HepG2 (cell line): ENCODE data around the gene DNAJC4. TPM values are rescaled to one million over a fixed set of nuclear protein-coding genes. Genes with fewer than 3 reads are reported as not detected.

Experiments
- CHD4 ChIP-seq: fragments of 200-600 bp; sonication (generic); IDR thresholded peaks from 2 replicates; pipeline ENCODE4 v1.7.0; 2017; ENCODE audit warnings: mild to moderate bottlenecking, low read length, borderline replicate concordance
- GFI1 ChIP-seq: sonication (generic); formaldehyde crosslinking; IDR thresholded peaks from 2 replicates; pipeline ENCODE4 v1.5.0; 2020; ENCODE audit warnings: missing genetic modification reagents, mild to moderate bottlenecking, borderline replicate concordance
- IRX3 ChIP-seq: sonication (generic); formaldehyde crosslinking; IDR thresholded peaks from 2 replicates; pipeline ENCODE4 v1.8.1; 2023; ENCODE audit warnings: mild to moderate bottlenecking, low read depth, missing genetic modification reagents, borderline replicate concordance
- NCOA1 ChIP-seq: sonication (generic); formaldehyde crosslinking; IDR thresholded peaks from 2 replicates; pipeline ENCODE4 v1.9.0; 2021; ENCODE audit warnings: missing genetic modification reagents
- NFYB ChIP-seq: sonication (generic); formaldehyde crosslinking; IDR thresholded peaks from 2 replicates; pipeline ENCODE4 v1.4.0; 2020; ENCODE audit warnings: missing genetic modification reagents
- PAWR ChIP-seq: sonication (generic); formaldehyde crosslinking; IDR thresholded peaks from 2 replicates; pipeline ENCODE4 v1.4.0; 2020; ENCODE audit warnings: missing genetic modification reagents, mild to moderate bottlenecking, borderline replicate concordance
- PTBP1 ChIP-seq: fragments of 200-400 bp; formaldehyde crosslinking; IDR thresholded peaks from 2 replicates; pipeline ENCODE4 v1.6.1; 2018; ENCODE audit warnings: low read length, low read depth; ENCODE audit not compliant: poor library complexity, severe bottlenecking
- RAD51 ChIP-seq: fragments of 450-650 bp; IDR thresholded peaks from 2 replicates; pipeline ENCODE4 v1.6.1; 2016; ENCODE audit warnings: borderline replicate concordance
- RBAK ChIP-seq: sonication (generic); formaldehyde crosslinking; IDR thresholded peaks from 2 replicates; pipeline ENCODE4 v1.5.1; 2020; ENCODE audit warnings: mild to moderate bottlenecking, missing genetic modification reagents
- RBFOX2 ChIP-seq: fragments of 200-400 bp; formaldehyde crosslinking; IDR thresholded peaks from 2 replicates; pipeline ENCODE4 v1.6.1; 2017; ENCODE audit warnings: low read depth, mild to moderate bottlenecking, low read length
- SMARCE1 ChIP-seq: fragments of 450-650 bp; IDR thresholded peaks from 2 replicates; pipeline ENCODE4 v1.6.1; 2017; ENCODE audit warnings: borderline replicate concordance
- SUZ12 ChIP-seq: fragments of 150-350 bp; IDR thresholded peaks from 2 replicates; pipeline ENCODE4 v1.6.1; 2014; ENCODE audit warnings: low read depth, low read length
- TAF15 ChIP-seq: fragments of 200-400 bp; formaldehyde crosslinking; IDR thresholded peaks from one replicate; pipeline ENCODE4 v1.6.1; 2018; ENCODE audit warnings: mild to moderate bottlenecking, low read depth, low read length; ENCODE audit not compliant: poor library complexity, severe bottlenecking
- TCF12 ChIP-seq, 2 experiments: fragments of 450-650 bp in 1 of 2; sonication (generic) in 1 of 2; formaldehyde crosslinking in 1 of 2; IDR thresholded peaks; 2 replicates each; pipeline versions ENCODE4 v1.6.1 to v1.8.0; 2017 to 2022; ENCODE audit warnings: antibody characterized with exemption in 1 of 2, mild to moderate bottlenecking in 1 of 2, missing genetic modification reagents in 1 of 2, moderate library complexity in 1 of 2
- TGIF2 ChIP-seq: IDR thresholded peaks from 2 replicates; pipeline ENCODE4 v1.6.1; 2016; ENCODE audit warnings: control low read depth, missing compliant biosample characterization
- TOE1 ChIP-seq: sonication (generic); formaldehyde crosslinking; IDR thresholded peaks from 2 replicates; pipeline ENCODE4 v1.4.0; 2020; ENCODE audit warnings: mild to moderate bottlenecking, missing genetic modification reagents
- U2AF2 ChIP-seq: fragments of 200-400 bp; formaldehyde crosslinking; IDR thresholded peaks from 2 replicates; pipeline ENCODE4 v1.6.1; 2017; ENCODE audit warnings: low read depth, mild to moderate bottlenecking, low read length
- ZFAT ChIP-seq: sonication (generic); formaldehyde crosslinking; conservative IDR thresholded peaks from 2 replicates; pipeline ENCODE4 v1.8.1; 2023; ENCODE audit warnings: missing genetic modification reagents, inconsistent platforms
- ZFP62 ChIP-seq: sonication (generic); formaldehyde crosslinking; IDR thresholded peaks from 2 replicates; pipeline ENCODE4 v1.4.0; 2020; ENCODE audit warnings: missing genetic modification reagents
- ZMAT5 ChIP-seq: sonication (generic); formaldehyde crosslinking; IDR thresholded peaks from 2 replicates; pipeline ENCODE4 v1.5.0; 2020; ENCODE audit warnings: mild to moderate bottlenecking, low read depth, missing genetic modification reagents, borderline replicate concordance
- ZNF530 ChIP-seq: sonication (generic); formaldehyde crosslinking; IDR thresholded peaks from 2 replicates; pipeline ENCODE4 v1.5.0; 2020; ENCODE audit warnings: low read depth, mild to moderate bottlenecking, missing genetic modification reagents
- ZNF772 ChIP-seq: sonication (generic); formaldehyde crosslinking; IDR thresholded peaks from 2 replicates; pipeline ENCODE4 v1.5.0; 2020; ENCODE audit warnings: mild to moderate bottlenecking, missing genetic modification reagents
- ZNF776 ChIP-seq: sonication (generic); formaldehyde crosslinking; IDR thresholded peaks from 2 replicates; pipeline ENCODE4 v1.4.0; 2020; ENCODE audit warnings: mild to moderate bottlenecking, missing genetic modification reagents
- polyA plus RNA-seq, 8 experiments: library from polyadenylated mRNA; depleted of rRNA in 3 of 8; stranded (reverse) in 7 of 8; unstranded in 1 of 8; fragments of >200 nt; fragmentation: Illumina TruSeq in 4 of 8; extraction: Trizol in 4 of 8; gene quantifications; 2 replicates each; pipeline versions ENCODE4 v1.2.1 to v1.2.3, GENCODE V29; 2011 to 2016; ENCODE audit warnings: low read depth in 4 of 8, missing spikeins in 1 of 8, mixed read lengths in 1 of 8; ENCODE audit not compliant: insufficient read depth in 1 of 8
- total RNA-seq, 5 experiments: library from RNA; depleted of rRNA; stranded (reverse); fragments of >200 nt; fragmentation: Illumina TruSeq; extraction: Trizol; gene quantifications; 2 replicates each; pipeline ENCODE4 v1.2.3, GENCODE V29; 2016; ENCODE audit warnings: low read depth in 1 of 5
- TF ChIP-seq, protein P1 (sequence below): sonication (generic); formaldehyde crosslinking; IDR thresholded peaks from 2 replicates; pipeline ENCODE4 v1.5.0; 2020; ENCODE audit warnings: mild to moderate bottlenecking, missing genetic modification reagents, moderate library complexity
- TF ChIP-seq, protein P2 (sequence below): sonication (generic); formaldehyde crosslinking; IDR thresholded peaks from 2 replicates; pipeline ENCODE4 v1.8.0; 2022; ENCODE audit warnings: missing genetic modification reagents, low read depth, mild to moderate bottlenecking, borderline replicate concordance
- TF ChIP-seq, protein P3 (sequence below): sonication (generic); formaldehyde crosslinking; conservative IDR thresholded peaks from 2 replicates; pipeline ENCODE4 v1.4.0; 2020; ENCODE audit warnings: missing genetic modification reagents
- TF ChIP-seq, protein P4 (sequence below): sonication (generic); formaldehyde crosslinking; IDR thresholded peaks from 2 replicates; pipeline ENCODE4 v1.4.0; 2020; ENCODE audit warnings: mild to moderate bottlenecking, missing genetic modification reagents

The DNAJC4 gene
- total and polyA plus RNA-seq, 2 of the 13 experiments (the other 11 are each of a cell fraction or from before 2014, with no cell fraction given): 10.3 to 60.8 TPM

DNA sequence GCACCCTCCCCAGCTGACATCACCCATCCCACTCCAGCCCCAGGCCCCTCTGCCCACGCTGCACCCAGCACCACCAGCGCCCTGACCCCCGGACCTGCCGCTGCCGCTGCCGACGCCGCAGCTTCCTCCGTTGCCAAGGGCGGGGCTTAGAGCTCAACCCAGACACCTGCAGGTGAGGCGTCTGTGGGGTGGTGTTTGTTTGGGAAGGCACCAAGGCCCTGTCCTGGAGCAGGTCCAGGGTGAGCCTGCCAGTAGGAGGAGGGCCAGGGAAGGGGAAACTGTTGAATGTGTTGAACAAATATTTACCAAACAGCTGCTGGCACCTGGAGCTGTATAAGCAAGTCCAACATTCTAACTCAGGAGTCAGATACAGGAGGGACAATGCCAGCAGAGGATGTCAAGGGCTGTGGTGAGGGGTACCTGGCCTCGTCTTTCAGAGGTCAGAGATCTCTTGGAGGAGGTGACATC is 7.2 kb downstream of the DNAJC4 start (continued):
- TF ChIP-seq TGIF2 (CRISPR knock-in tag) (0 out of 2 replicates have a peak, but pooled peaks have one; percentile 34), TAF15 (no peak), IRX3 (CRISPR knock-in tag) (no peak), GFI1 (CRISPR knock-in tag) (no peak), SUZ12 (no peak), ZMAT5 (CRISPR knock-in tag) (no peak), NFYB (CRISPR knock-in tag) (peak; percentile 24; the same call in 1 of the 2 replicates), RBAK (CRISPR knock-in tag) (no peak), NCOA1 (CRISPR knock-in tag) (no peak), CHD4 (0 out of 2 replicates have a peak, but pooled peaks have one; percentile 65), RAD51 (no peak), U2AF2 (no peak), ZFP62 (no peak), ZFAT (CRISPR knock-in tag) (no peak), ZNF772 (CRISPR knock-in tag) (no peak), PTBP1 (no peak), ZNF530 (CRISPR knock-in tag) (no peak), ZNF776 (CRISPR knock-in tag) (no peak), PAWR (CRISPR knock-in tag) (no peak), SMARCE1 (no peak), TOE1 (CRISPR knock-in tag) (no peak), TCF12 (IDR thresholded peaks at IDR 0.05) (no peak), TCF12 (CRISPR knock-in tag; IDR thresholded peaks at IDR 0.05) (no peak), RBFOX2 (0 out of 2 replicates have a peak, but pooled peaks have one; percentile 37)
- TF ChIP-seq, protein P1, sequence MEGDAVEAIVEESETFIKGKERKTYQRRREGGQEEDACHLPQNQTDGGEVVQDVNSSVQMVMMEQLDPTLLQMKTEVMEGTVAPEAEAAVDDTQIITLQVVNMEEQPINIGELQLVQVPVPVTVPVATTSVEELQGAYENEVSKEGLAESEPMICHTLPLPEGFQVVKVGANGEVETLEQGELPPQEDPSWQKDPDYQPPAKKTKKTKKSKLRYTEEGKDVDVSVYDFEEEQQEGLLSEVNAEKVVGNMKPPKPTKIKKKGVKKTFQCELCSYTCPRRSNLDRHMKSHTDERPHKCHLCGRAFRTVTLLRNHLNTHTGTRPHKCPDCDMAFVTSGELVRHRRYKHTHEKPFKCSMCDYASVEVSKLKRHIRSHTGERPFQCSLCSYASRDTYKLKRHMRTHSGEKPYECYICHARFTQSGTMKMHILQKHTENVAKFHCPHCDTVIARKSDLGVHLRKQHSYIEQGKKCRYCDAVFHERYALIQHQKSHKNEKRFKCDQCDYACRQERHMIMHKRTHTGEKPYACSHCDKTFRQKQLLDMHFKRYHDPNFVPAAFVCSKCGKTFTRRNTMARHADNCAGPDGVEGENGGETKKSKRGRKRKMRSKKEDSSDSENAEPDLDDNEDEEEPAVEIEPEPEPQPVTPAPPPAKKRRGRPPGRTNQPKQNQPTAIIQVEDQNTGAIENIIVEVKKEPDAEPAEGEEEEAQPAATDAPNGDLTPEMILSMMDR: peak; percentile 36; the same call in 1 of the 2 replicates
- TF ChIP-seq, protein P2, sequence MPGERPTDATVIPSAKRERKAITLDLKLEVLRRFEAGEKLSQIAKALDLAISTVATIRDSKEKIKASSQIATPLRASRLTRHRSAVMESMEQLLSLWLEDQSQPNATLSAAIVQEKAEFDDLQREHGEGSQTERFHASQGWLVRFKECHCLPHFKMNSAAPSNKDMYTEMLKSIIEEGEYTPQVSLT: no peak
- TF ChIP-seq, protein P3, sequence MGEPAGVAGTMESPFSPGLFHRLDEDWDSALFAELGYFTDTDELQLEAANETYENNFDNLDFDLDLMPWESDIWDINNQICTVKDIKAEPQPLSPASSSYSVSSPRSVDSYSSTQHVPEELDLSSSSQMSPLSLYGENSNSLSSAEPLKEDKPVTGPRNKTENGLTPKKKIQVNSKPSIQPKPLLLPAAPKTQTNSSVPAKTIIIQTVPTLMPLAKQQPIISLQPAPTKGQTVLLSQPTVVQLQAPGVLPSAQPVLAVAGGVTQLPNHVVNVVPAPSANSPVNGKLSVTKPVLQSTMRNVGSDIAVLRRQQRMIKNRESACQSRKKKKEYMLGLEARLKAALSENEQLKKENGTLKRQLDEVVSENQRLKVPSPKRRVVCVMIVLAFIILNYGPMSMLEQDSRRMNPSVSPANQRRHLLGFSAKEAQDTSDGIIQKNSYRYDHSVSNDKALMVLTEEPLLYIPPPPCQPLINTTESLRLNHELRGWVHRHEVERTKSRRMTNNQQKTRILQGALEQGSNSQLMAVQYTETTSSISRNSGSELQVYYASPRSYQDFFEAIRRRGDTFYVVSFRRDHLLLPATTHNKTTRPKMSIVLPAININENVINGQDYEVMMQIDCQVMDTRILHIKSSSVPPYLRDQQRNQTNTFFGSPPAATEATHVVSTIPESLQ (CRISPR knock-in tag): no peak
- TF ChIP-seq, protein P4, sequence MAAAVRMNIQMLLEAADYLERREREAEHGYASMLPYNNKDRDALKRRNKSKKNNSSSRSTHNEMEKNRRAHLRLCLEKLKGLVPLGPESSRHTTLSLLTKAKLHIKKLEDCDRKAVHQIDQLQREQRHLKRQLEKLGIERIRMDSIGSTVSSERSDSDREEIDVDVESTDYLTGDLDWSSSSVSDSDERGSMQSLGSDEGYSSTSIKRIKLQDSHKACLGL (CRISPR knock-in tag): peak; percentile 28; the same call in 1 of the 2 replicates
